HG03460 (cell line): ENCODE measurements around the gene SERPINE1.
A peak's percentile ranks its signal among the peaks of the same experiment; 100 is the strongest.
"Not testable (repeated sequence)": the region's sequence is repeated elsewhere in the genome, so short reads cannot be mapped to it uniquely, and the experiment has no call there.

Experiments used
- ATAC-seq: cut with Tn5 transposase; IDR thresholded peaks from one replicate; pipeline ENCODE4 v1.9.1; 2021; ENCODE audit not compliant: unreplicated experiment

The SERPINE1 gene

GRCh38 chr7:101126651-101127459, at the start of gene SERPINE1:
SERPINE1 (plus strand) TSS chr7:101127104; CDS start chr7:101128394, 1,290 bp downstream.
- ATAC-seq = peak; percentile 55

GRCh38 chr7:101077303-101078086, 49.4 kb upstream of the SERPINE1 start:
- no peak for ATAC-seq

GRCh38 chr7:101081432-101081831, 45.5 kb upstream of the SERPINE1 start:
- ATAC-seq = no peak

GRCh38 chr7:101084865-101085161, 42.1 kb upstream of the SERPINE1 start:
- no peak for ATAC-seq

- ATAC-seq = peak; percentile 89
Measured at GRCh38 chr7:101085162-101085964, 41.5 kb upstream of the SERPINE1 start, which contains the start of gene TRIM56. TRIM56 (plus strand) TSS chr7:101085481; CDS start chr7:101087313, 1,832 bp downstream.

GRCh38 chr7:101087334-101088068, 39.4 kb upstream of the SERPINE1 start:
- ATAC-seq = no peak

- no peak for ATAC-seq
Measured at GRCh38 chr7:101088069-101088425, 38.9 kb upstream of the SERPINE1 start.

- ATAC-seq = no peak
Measured at GRCh38 chr7:101088858-101089529, 37.9 kb upstream of the SERPINE1 start.

- ATAC-seq = no peak
Measured at GRCh38 chr7:101089876-101090275, 37.0 kb upstream of the SERPINE1 start.

- not testable (repeated sequence) for ATAC-seq
Measured at GRCh38 chr7:101092266-101092905, 34.5 kb upstream of the SERPINE1 start.

- no peak for ATAC-seq
Measured at GRCh38 chr7:101093906-101094305, 33.0 kb upstream of the SERPINE1 start.

GRCh38 chr7:101094376-101094775, 32.5 kb upstream of the SERPINE1 start:
- no peak for ATAC-seq

GRCh38 chr7:101094791-101095375, 32.0 kb upstream of the SERPINE1 start:
- no peak for ATAC-seq

GRCh38 chr7:101096331-101096956, 30.5 kb upstream of the SERPINE1 start:
- ATAC-seq = no peak

- no peak for ATAC-seq
Measured at GRCh38 chr7:101096957-101097347, 30.0 kb upstream of the SERPINE1 start.

- no peak for ATAC-seq
Measured at GRCh38 chr7:101097561-101097960, 29.3 kb upstream of the SERPINE1 start.

- no peak for ATAC-seq
Measured at GRCh38 chr7:101099969-101100781, 26.7 kb upstream of the SERPINE1 start.
